Natural killer cell treated with Interleukin-12 subunit alpha and Interleukin-12 subunit beta and Interleukin-15 and Interleukin-18, amount 100 ng/mL, for 72 hours (primary cell): ENCODE results near the gene PAK5. TPM values are rescaled to one million over a fixed set of nuclear protein-coding genes. Genes with fewer than 3 reads are reported as not detected.

Experiments used
- ATAC-seq, 2 donors: fragments of 150-1000 bp; cut with Tn5 transposase in 1 of 2; sonication (Bioruptor Pico), chemical (Tn5 transposase) in 1 of 2; 2 replicates each; pipeline ENCODE4 v1.10.0; 2021
- DNase-seq: peaks from one replicate; pipeline ENCODE4 v3.0.0; 2022; ENCODE audit warnings: low spot score
- H3K27ac Mint-ChIP-seq, 2 donors: 1 replicate in 1 of 2; 2 replicates in 1 of 2; pipeline ENCODE4 v1.8.0; 2022; ENCODE audit warnings: mixed read lengths in 2 of 2, mild to moderate bottlenecking in 1 of 2, moderate library complexity in 1 of 2
- H3K27me3 Mint-ChIP-seq, 2 donors: 1 replicate in 1 of 2; 2 replicates in 1 of 2; pipeline ENCODE4 v1.8.0; 2022; ENCODE audit warnings: mixed read lengths in 2 of 2
- H3K36me3 Mint-ChIP-seq: one replicate; pipeline ENCODE4 v1.8.0; 2022; ENCODE audit warnings: mixed read lengths
- H3K4me1 Mint-ChIP-seq, 2 donors: 1 replicate in 1 of 2; 2 replicates in 1 of 2; pipeline ENCODE4 v1.8.0; 2022; ENCODE audit warnings: low read depth in 2 of 2, mixed read lengths in 2 of 2, mild to moderate bottlenecking in 1 of 2
- H3K4me3 Mint-ChIP-seq: one replicate; pipeline ENCODE4 v1.8.0; 2022; ENCODE audit warnings: mixed read lengths
- H3K9me3 Mint-ChIP-seq: 2 replicates; pipeline ENCODE4 v1.8.0; 2022; ENCODE audit warnings: mixed read lengths
- total RNA-seq, 2 donors: library from RNA; stranded (reverse); gene quantifications; one replicate each; pipeline ENCODE4 v1.2.3, GENCODE V29; 2022

Gene PAK5
- total RNA-seq, 2 donors from 2014 or later: not detected

GRCh38 chr20:9590189-9590588, 248.7 kb downstream of the PAK5 start:
- ATAC-seq: no peak
- no peaks in the 10 kb centered on the region for H3K9me3 Mint-ChIP-seq
- no peak for DNase-seq
- H3K27ac Mint-ChIP-seq: no peak overlapping the region
- no peaks in the 10 kb centered on the region for H3K36me3 Mint-ChIP-seq
- no peak overlapping the region for H3K4me3 Mint-ChIP-seq
- no peaks in the 10 kb centered on the region for H3K4me1 Mint-ChIP-seq
- peaks cover 4 to 5% of the 10 kb centered on the region in 2 donors for H3K27me3 Mint-ChIP-seq

GRCh38 chr20:9588706-9589105, 250.2 kb downstream of the PAK5 start:
- Mint-ChIP-seq H3K4me1 (no peaks in the 10 kb centered on the region), H3K27ac (no peak overlapping the region), H3K4me3 (no peak overlapping the region), H3K27me3 (peaks cover 5 to 7% of the 10 kb centered on the region in 2 donors), H3K36me3 (no peaks in the 10 kb centered on the region), H3K9me3 (no peaks in the 10 kb centered on the region)
- DNase-seq: no peak
- ATAC-seq: no peak

GRCh38 chr20:9583151-9583550, 255.7 kb downstream of the PAK5 start:
- H3K27ac Mint-ChIP-seq: no peak overlapping the region
- DNase-seq: no peak
- H3K27me3 Mint-ChIP-seq: peaks cover 0 to 7% of the 10 kb centered on the region in 2 donors
- H3K4me3 Mint-ChIP-seq: no peak overlapping the region
- H3K36me3 Mint-ChIP-seq: no peaks in the 10 kb centered on the region
- no peaks in the 10 kb centered on the region for H3K4me1 Mint-ChIP-seq
- no peaks in the 10 kb centered on the region for H3K9me3 Mint-ChIP-seq
- ATAC-seq: no peak

GRCh38 chr20:9582137-9582536, 256.7 kb downstream of the PAK5 start:
- DNase-seq: no peak
- no peak overlapping the region for H3K4me3 Mint-ChIP-seq
- H3K36me3 Mint-ChIP-seq: no peaks in the 10 kb centered on the region
- H3K4me1 Mint-ChIP-seq: no peaks in the 10 kb centered on the region
- no peak for ATAC-seq
- no peaks in the 10 kb centered on the region for H3K9me3 Mint-ChIP-seq
- peaks cover 0 to 7% of the 10 kb centered on the region in 2 donors for H3K27me3 Mint-ChIP-seq
- H3K27ac Mint-ChIP-seq: no peak overlapping the region

- DNase-seq (no peak), ATAC-seq (no peak)
- H3K9me3 Mint-ChIP-seq: no peaks in the 10 kb centered on the region
- no peak overlapping the region for H3K27ac Mint-ChIP-seq
- H3K27me3 Mint-ChIP-seq: peaks cover 0 to 7% of the 10 kb centered on the region in 2 donors
- no peaks in the 10 kb centered on the region for H3K36me3 Mint-ChIP-seq
- no peaks in the 10 kb centered on the region for H3K4me1 Mint-ChIP-seq
- H3K4me3 Mint-ChIP-seq: no peak overlapping the region
Observed at GRCh38 chr20:9581509-9581908, 257.4 kb downstream of the PAK5 start.

GRCh38 chr20:9578594-9578993, 260.3 kb downstream of the PAK5 start:
- Mint-ChIP-seq H3K4me1 (no peaks in the 10 kb centered on the region), H3K9me3 (no peaks in the 10 kb centered on the region), H3K27me3 (peaks cover 0 to under 1% of the 10 kb centered on the region in 2 donors), H3K4me3 (no peak overlapping the region), H3K36me3 (no peaks in the 10 kb centered on the region), H3K27ac (no peak overlapping the region)
- DNase-seq (no peak), ATAC-seq (no peak)

GRCh38 chr20:9577397-9577796, 261.5 kb downstream of the PAK5 start:
- Mint-ChIP-seq H3K27me3 (peaks cover 0 to 4% of the 10 kb centered on the region in 2 donors), H3K27ac (no peak overlapping the region), H3K9me3 (no peaks in the 10 kb centered on the region), H3K4me1 (no peaks in the 10 kb centered on the region), H3K4me3 (no peak overlapping the region), H3K36me3 (no peaks in the 10 kb centered on the region)
- ATAC-seq (no peak), DNase-seq (no peak)

GRCh38 chr20:9576695-9577094, 262.2 kb downstream of the PAK5 start:
- H3K9me3 Mint-ChIP-seq: no peaks in the 10 kb centered on the region
- H3K27ac Mint-ChIP-seq: no peak overlapping the region
- no peaks in the 10 kb centered on the region for H3K36me3 Mint-ChIP-seq
- H3K4me1 Mint-ChIP-seq: no peaks in the 10 kb centered on the region
- ATAC-seq (no peak), DNase-seq (no peak)
- H3K27me3 Mint-ChIP-seq: peaks cover 0 to 4% of the 10 kb centered on the region in 2 donors
- H3K4me3 Mint-ChIP-seq: no peak overlapping the region

- Mint-ChIP-seq H3K36me3 (no peaks in the 10 kb centered on the region), H3K27me3 (peaks cover 0 to 5% of the 10 kb centered on the region in 2 donors), H3K4me1 (no peaks in the 10 kb centered on the region), H3K27ac (no peak overlapping the region), H3K9me3 (no peaks in the 10 kb centered on the region), H3K4me3 (no peak overlapping the region)
- DNase-seq (no peak), ATAC-seq (no peak)
Observed at GRCh38 chr20:9575836-9576235, 263.0 kb downstream of the PAK5 start.

GRCh38 chr20:9574776-9575175, 264.1 kb downstream of the PAK5 start:
- H3K36me3 Mint-ChIP-seq: no peaks in the 10 kb centered on the region
- peaks cover 0 to 5% of the 10 kb centered on the region in 2 donors for H3K27me3 Mint-ChIP-seq
- ATAC-seq (no peak), DNase-seq (no peak)
- no peaks in the 10 kb centered on the region for H3K4me1 Mint-ChIP-seq
- H3K4me3 Mint-ChIP-seq: no peak overlapping the region
- H3K9me3 Mint-ChIP-seq: no peaks in the 10 kb centered on the region
- no peak overlapping the region for H3K27ac Mint-ChIP-seq

- Mint-ChIP-seq H3K4me3 (no peak overlapping the region), H3K4me1 (no peaks in the 10 kb centered on the region), H3K27me3 (peaks cover 0 to 8% of the 10 kb centered on the region in 2 donors), H3K27ac (no peak overlapping the region), H3K36me3 (no peaks in the 10 kb centered on the region), H3K9me3 (peaks cover 2% of the 10 kb centered on the region)
- ATAC-seq (no peak), DNase-seq (no peak)
Observed at GRCh38 chr20:9574181-9574580, 264.7 kb downstream of the PAK5 start.

- Mint-ChIP-seq H3K9me3 (peaks cover 3% of the 10 kb centered on the region), H3K27ac (no peak overlapping the region), H3K27me3 (peaks cover 0 to 8% of the 10 kb centered on the region in 2 donors), H3K4me1 (no peaks in the 10 kb centered on the region), H3K36me3 (no peaks in the 10 kb centered on the region), H3K4me3 (no peak overlapping the region)
- no peak for DNase-seq
- no peak for ATAC-seq
Observed at GRCh38 chr20:9573335-9574151, 265.3 kb downstream of the PAK5 start.

GRCh38 chr20:9572670-9573069, 266.2 kb downstream of the PAK5 start:
- Mint-ChIP-seq H3K36me3 (no peaks in the 10 kb centered on the region), H3K9me3 (peaks cover 3% of the 10 kb centered on the region), H3K4me1 (no peaks in the 10 kb centered on the region), H3K27me3 (peaks cover 0 to 15% of the 10 kb centered on the region in 2 donors), H3K4me3 (no peak overlapping the region), H3K27ac (no peak overlapping the region)
- ATAC-seq (no peak), DNase-seq (no peak)

GRCh38 chr20:9571783-9572182, 267.1 kb downstream of the PAK5 start:
- no peaks in the 10 kb centered on the region for H3K36me3 Mint-ChIP-seq
- H3K4me1 Mint-ChIP-seq: no peaks in the 10 kb centered on the region
- H3K27me3 Mint-ChIP-seq: peaks cover 0 to 15% of the 10 kb centered on the region in 2 donors
- DNase-seq (no peak), ATAC-seq (no peak)
- peaks cover 3% of the 10 kb centered on the region for H3K9me3 Mint-ChIP-seq
- no peak overlapping the region for H3K27ac Mint-ChIP-seq
- no peak overlapping the region for H3K4me3 Mint-ChIP-seq

GRCh38 chr20:9570612-9571011, 268.3 kb downstream of the PAK5 start:
- Mint-ChIP-seq H3K4me1 (no peaks in the 10 kb centered on the region), H3K27ac (no peak overlapping the region), H3K36me3 (no peaks in the 10 kb centered on the region), H3K9me3 (peaks cover 3% of the 10 kb centered on the region), H3K4me3 (no peak overlapping the region), H3K27me3 (peaks cover 0 to 15% of the 10 kb centered on the region in 2 donors)
- DNase-seq: no peak
- ATAC-seq: no peak
